A204.1 (cell line): Measurements from ENCODE around the gene CACNA1C.

Source experiments
- FAIRE-seq: peaks from 2 replicates; lab custom pipeline; 2012; peaks lifted over from hg19 to GRCh38; lab: Jason Lieb, UNC

The CACNA1C gene

DNA sequence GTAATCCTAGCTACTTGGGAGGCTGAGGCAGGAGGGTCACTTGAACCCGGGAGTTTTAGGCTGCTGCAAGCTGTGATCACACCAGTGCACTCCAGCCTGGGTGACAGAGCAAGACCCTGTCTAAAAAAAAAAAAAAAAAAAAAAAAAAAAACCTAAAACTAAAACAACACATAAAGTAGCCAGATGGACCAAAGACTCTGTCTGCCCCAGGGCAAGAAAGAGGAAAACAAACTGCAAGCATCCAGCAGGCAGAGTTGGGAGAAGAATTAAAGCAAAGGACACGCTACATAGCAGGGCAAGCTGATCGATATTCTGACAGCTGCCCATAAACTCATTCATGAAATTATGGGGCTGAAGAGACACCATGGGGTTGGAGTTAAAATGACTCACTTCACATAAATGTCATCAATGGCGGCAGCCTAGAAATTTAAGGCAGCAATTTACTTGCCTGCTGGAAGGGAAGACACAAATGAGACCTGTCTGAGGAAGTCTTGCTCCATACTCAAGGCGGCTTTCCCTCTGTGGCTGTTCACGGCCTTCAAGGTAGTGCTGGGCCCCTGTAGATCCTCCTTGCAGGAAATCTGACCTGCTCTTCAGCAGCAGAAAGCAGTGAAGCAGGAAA, 482.9 kb downstream of the CACNA1C start:
- no peak for FAIRE-seq

DNA sequence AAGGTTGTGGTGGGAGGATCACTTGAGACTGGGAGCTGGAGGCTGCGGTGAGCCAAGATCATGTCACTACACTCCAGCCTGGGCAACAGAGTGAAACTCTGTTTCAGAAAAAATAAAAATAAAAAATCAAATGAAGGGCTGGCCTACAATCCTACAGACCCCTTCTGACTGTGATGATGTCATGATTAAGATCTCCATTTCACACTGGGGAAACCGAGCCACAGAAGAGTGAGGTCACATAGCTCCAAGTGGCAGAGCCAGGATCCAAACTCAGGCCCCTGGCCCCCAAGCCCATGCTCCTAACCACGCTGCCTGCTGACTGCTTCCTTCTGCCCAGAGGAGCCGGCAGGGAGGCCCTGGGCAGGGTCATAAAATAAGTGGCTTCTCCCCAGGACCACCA, 483.9 kb downstream of the CACNA1C start:
- no peak for FAIRE-seq

DNA sequence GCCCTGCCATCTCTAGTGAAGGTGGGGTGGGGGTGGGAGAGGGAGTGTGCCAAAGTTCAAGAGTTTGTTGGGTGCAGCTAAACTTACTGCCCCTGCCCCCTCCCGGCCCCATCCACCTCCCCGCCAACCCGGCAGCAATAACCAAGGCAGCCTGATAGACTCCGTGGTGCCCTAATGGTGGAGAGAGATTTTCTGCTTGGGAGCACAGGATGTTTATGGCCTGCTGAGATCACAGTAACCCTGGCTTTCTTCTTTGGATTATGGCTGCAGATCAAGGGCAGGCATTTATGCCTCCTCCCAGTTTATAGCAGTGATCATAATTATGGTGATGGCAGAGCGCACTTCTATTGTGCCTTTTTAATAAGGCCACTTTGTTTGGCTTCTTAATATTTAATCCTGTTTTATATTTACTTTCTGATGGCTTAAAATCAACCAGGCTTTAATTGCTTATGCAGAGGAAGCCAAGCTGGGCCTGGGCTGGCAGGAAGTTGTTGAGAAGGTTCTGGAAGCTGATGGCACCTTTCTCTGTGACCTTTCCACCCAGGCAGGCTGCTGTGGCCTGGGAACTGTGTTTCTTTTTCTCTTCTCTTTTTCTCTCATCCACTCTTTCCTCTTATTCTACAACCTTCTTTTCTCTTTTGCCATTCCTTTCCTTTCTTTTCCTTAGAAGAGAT, 485.2 kb downstream of the CACNA1C start:
- FAIRE-seq = no peak

DNA sequence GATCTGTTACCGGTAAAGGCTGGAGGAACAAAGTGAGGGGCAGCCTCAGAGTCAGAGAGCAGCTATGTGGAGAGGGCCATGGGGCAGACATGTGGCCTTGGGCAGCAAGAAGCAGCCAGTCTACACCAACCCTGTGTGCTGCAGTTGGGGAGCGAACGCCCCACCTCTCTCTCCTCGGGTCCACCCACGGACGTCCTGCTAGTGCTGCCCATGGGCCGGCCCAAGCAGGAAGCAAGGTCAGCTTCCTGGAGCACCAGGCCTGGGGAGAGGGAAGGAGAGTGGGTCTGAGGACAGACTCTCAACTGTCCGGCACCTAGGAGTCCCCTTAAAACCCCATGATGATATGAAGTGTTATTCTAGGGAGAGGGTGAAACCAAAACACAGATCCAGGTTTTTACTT, 487.2 kb downstream of the CACNA1C start:
- no peak for FAIRE-seq

DNA sequence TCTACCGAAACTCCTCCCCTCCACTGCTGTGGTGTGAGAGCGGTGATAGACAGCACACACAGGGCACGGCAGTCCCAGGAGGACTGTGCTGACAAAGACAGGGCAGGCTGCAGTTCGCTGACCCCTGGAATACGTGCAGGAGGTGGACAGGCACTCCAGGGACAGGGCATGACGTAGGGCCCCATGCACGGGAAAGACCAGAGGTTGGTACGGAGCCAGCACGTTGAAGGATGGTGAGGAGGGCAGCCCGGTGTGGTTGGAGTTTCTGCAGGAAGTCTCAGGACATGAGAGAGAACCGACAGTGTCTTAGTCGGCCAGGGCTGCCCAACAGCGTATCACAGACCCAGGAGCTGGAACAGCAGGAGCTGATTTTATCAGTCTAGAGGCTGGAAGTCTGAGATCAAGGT, 487.8 kb downstream of the CACNA1C start:
- no peak for FAIRE-seq

DNA sequence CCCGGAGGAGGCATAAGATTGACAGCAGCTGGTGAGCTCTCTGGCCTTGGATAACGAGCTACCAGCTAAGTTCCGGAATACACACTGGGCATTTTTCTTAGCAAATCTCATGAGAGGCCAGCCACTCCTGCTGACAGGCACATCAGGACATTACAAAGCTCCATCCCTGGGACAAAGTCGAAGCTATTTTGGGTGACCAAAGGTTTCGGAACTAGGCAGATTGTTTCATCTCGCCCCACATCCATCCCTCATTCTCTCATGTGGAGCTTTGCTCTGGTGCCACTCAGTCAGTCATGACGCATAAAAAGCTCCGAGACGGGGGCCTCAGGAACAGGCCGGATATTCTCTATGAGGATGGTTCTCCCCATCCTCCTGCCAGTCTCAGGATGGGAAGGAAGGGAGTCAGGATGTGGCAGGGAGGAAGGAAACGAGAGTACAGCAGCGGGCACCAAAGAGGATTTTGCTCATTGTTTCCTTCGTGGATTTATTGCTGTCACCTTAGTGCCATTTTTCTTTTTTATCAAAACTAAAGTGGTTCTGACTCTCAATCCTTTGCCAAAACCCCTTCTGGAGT, 488.9 kb downstream of the CACNA1C start:
- no peak for FAIRE-seq

DNA sequence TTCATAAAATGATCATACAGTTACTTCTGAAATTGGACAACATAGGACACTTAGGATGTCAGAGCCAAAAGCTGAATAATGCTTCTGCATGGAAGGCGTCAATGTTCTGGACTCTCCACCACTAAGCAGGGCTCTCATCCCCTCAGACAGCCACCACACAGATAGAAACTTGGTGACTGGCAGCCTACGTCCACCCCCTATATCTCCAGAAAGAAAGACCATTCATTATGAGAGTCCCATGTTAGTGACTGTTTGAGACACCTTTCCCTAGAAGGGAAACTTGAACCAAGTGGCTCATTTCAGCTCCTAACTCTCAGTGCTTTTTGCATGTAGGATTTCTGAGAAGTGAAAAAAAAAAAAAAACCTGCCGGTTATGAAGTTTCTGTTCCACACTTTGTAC, 491.0 kb downstream of the CACNA1C start:
- FAIRE-seq = no peak

DNA sequence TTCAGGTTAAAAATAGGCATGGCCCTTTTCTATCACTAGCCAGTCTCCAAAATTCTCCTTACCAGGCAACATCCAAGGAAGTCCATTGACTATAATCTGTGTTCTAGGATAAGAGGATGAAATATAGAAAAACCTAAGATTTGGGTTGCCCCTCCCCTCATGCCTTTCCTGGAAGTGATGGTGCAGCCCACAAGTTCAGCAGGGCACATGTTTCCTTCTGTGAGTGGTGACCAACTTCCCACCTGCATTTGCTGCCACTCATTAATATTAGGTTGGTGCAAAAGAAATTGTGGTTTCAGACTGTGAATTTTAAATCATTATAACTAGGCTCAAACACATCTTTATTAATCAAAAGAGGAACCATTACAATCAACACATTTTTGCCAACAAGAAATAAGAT, 491.4 kb downstream of the CACNA1C start:
- FAIRE-seq = no peak

DNA sequence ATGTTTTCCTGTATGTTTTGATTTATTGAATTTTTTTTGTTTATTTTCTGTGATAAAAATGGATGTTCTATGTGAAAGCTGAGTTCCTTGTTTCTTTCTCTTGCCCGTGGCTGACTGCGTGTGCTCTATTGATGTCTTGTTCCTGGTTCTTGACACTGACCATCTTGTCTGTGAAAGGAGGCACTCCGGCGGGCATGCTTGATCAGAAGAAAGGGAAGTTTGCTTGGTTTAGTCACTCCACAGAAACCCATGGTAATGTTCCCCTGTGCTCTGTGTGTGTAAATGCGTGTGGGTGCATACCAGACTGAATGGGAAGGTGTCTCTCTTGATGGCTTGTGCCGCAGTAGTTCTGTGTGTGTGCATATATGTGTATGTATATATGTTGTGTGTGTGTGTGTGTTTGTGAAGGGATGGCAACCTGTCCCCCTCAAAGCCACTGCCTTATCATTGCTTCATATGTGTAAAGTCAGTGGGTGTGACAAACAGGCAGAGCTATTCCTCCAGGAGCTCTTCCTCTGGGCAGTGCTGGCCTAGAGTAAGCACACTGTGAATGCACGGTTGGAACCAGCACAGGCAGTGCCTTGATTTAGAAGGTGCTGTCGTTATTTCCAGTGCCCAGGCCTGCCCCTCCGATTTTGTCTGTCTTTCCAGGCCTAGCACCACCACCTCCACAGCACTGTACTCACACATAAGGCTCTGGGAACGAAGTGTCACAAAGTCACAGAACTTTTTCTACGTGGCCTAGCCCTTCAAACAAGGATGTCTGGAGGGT, 494.7 kb downstream of the CACNA1C start:
- no peak for FAIRE-seq

DNA sequence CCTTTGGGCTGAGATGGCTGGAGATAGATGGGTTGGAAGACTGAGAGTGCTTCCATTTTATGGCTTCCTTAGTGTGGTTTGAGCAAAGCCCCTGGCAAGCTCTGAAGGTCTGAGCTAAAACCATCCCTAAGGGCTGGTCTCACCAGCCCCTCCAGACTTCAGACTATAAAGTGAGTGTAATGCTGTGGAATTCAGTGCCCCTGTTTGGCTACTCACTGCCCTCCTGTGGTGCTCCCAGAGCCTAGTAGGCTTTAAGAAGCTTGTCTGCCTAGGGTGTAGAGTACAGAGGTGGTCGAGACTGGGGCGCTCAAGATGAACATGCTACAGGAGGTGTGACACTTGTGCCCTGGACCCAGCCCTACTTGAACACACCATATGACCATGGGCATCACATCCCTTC, 495.3 kb downstream of the CACNA1C start:
- no peak for FAIRE-seq

DNA sequence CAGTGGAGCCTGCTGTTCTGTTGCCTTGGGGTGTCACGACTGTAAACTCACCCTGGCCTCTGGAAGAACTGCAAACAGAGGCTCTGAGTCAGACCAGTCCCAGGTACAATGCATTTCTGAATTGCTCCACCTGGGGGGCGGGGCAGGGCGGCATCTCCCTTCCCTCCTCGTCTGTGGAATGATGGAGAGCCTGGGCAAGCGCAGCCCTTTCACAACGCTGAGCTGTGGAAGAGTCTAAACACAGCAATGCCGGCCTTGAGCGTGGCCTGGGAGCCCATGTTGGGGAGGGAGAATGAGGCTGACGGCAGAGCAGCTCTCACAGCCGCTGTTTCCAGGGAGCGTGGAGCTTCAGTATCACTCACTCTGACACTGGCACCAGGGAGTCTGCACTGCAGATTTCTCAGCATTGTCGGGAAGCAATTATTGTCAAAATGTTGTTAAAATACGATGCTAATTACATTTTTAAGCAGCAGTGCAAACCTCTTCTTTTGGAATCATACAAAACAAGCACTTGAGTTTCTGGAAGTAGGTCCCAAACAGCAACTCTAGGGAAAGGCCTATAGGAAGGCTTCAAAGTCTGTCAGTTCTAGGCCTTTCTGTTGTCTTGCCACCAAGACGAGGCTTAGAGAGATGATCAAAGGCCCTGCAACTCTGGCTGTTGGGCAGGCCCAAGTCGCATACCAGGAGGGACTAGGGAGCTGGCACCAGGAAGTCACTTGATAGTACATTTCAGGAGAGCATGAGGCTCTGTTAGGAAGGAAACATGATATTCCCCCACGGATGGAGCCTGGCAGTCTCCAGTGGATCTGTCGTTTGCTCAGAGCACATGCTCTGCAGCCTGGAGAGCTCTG, 498.0 kb downstream of the CACNA1C start:
- no peak for FAIRE-seq

DNA sequence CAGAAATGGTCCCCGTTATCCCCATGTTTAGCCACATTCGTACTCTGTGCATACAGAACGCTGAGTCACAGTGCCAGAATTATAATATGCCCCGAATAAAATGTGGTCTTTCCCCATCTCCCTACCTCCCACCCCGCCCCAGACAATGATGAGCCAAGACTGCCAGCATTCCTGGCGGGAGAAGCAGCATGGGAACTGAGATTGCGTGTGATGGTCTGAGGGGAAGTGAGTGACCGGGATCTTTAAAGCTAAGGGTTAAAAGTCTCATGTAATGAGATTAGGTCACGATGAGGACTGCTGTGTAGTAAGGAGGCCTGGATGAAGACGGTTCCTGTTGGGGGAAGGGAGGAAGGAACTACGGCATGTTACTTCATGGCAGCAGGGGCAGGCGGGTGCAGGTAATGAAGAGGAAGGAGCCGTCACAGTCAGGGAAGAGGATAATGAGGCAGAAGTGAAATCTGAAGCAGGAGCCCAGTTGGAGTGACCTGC, 498.7 kb downstream of the CACNA1C start:
- no peak for FAIRE-seq

DNA sequence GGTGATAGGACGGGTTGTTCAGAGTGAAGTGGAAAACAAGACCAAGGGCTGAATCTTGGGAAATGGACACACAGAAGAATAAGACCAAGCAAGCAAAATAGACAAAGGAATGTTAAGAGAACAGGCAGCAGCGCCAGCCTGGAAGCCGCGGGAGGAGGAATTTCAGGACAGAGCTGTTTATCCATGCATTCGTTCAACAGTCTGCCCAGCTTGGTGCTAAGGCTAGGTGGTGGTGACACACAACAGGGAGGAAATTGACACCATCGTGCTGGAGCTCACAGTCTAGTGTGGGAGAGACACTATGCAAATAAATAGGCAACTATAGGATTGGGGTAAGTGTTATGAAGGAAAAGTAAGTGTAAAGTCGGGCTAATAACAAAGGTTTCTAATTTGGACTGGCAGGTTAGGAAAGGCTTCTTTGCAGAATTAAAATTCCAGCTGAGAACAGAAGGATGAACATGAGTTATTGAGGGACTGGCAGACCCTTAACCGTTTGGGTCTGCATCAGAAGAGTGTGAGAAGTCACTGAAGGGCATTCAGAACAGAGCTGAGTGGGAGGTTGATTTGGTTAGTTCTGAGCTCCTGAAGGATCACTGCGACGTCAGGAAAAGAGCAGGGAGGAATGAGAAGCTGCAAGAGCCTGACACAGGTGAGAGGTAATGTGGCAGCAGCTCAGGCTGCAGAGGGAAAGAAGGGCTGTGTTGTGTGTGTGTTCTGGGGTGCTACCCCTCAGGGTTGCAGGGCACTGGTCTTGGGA, 499.4 kb downstream of the CACNA1C start:
- no peak for FAIRE-seq

DNA sequence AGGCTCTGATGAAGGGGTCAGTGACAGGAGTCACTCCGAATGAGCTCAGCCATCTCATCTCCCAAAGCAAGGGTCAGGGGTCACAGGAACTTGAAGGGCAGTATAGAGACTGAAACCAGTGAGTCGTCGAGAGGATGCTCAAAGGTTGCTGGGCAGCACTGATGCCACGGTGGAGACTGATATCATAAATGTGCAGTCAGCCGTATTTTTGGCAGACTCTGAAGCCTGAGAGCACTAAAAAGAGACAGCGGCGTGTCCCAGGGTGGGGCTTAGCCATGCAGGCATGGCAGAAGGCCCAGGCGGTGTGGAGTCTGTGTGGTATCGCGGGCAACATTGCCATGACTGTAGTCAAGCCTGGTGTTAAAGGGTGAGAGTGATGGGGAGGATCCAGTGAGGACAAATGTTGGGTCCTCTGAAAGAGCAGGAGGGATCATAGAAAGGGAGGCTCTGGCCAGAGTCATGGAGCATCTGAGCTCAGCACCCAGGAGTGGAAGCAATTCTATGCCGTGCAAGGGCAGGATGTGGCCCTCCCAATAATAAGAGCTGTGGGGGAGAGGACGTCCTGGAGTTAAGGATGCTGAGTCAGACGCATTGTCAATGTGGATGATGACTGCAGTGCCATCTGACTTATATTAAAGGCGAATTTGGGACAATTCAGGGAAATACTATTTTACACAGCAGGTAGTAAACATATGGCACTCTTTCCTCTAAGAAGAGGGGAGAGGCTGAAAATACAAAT, 500.8 kb downstream of the CACNA1C start:
- FAIRE-seq = no peak

DNA sequence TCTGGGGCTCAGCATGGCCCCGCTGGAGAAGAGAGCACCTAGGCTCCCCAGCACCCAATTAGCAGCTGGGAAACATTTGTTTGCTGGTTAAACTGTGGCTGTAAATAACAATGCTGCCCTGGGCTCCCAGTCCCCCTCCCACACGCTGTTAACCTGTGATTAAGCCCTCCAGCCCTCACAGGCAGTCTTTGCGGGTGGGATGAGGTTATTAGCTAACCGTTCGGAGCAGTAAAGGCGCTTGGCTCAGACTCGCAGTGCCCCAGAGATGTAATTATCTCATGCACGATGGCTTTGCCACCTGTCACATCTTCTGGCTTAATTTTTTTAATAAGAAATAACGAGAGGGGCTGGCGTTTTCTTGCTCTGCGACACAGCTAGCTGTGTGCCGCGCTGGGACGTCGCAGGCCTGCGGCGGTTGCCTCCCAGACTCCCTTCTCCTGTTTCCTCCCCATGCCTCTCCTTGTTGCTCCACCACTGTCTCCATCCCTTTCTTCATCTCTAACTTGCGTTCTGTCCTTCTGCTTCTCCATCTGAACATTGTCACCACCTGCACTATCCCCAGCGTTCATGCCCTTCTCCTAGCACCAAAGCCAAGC, 502.8 kb downstream of the CACNA1C start:
- no peak for FAIRE-seq

DNA sequence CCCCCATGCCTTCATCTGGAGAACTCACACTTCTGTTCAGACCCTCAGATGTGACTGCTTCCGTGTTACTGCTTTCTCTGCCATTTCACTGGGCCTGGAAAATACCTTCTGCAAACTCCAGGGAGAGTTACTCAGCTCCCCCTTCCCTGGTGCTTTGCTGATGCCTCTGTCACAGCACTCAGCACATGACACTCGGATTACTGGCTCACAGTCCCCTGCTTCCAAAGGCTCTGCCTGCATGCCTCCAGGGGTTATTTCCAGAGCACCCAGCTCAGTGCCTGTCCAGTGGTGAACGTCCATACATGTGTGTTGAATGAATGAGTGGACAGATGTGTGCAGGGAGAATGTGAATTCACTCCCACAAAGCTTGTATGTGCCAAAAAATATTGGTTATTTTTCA, 504.8 kb downstream of the CACNA1C start:
- FAIRE-seq = no peak

DNA sequence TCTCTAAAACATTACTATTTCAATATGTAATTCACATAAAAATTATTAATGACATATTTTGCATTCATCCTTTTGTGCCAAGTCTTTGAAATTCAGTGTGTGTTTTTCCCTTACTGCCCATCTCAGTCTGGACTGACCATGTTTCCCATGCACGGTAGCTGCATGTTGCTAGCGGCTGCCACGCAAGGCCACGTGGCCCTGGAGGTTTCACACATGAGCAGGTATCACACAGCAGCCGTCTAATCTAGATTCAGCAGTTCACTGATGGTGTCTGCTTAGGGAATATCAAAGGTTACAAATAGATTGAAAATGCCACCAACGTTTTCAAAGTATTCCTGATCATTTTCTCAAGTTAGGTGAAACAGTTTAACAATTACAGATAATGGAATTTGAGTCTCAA, 507.1 kb downstream of the CACNA1C start:
- no peak for FAIRE-seq

DNA sequence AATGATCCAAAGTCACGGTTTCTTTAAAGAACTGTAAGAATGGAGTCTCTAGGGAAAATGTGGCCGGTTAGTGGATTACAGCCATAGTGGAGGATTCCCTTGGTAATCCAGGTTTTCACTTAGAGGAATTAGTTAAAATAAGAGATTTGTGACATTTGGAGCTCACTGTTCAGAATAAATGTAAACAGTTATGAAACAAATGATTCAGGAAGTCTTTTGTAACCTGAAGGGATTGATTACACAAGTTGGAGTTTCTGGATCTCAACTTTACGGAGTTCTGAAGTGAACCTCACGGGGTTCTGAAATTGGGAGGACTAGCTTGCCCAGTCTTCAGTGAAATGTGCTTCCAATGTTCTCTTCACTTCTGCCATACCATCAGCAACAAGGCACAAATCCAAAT, 507.6 kb downstream of the CACNA1C start:
- FAIRE-seq = no peak

DNA sequence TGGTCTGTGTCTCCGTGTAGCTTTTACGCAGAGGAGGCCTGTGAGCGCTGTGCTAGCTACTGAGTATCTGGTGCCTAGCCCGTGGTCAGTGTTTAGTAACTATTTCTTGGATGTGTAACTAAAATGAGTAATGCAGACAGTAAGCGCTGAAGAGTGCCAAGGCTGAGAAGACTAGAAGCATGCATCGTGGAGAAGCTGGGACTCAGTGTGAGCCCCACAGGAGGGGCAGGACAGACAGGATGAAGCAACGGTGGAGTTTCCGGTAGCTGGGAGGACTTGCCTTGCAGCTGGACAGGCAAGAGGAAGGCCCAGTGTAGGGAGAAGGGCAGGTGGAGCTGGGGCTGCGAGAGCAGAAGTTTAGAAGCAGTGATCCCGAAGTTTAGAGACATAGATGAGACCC, 508.6 kb downstream of the CACNA1C start:
- no peak for FAIRE-seq

DNA sequence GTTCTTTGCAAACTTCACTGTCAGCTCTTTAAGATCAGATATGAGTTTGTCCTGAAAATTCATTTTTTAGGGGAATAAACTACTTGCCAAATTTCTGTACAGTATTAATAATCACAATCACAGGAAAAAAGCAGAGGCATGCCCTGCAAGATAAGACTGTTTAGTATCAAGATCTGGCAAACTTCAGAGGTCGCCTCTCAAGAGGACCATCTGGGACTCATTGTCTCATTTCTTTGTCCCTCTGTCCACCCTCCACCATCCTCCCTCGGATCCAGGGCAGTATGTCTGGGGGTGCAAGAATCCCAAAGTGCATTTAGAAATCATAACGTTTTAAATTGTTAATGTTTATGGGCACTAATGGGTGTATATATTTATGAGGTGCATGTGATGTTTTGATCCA, 509.6 kb downstream of the CACNA1C start:
- no peak for FAIRE-seq
